Spleen (tissue), 11 donors: Measurements from ENCODE around the gene TECTB. TPM values are rescaled to one million over a fixed set of nuclear protein-coding genes. Genes with fewer than 3 reads are reported as not detected.

ENCODE experiments used
- DNase-seq: peaks from one replicate; pipeline ENCODE4 v3.0.0-alpha.2; 2020
- H3K27ac ChIP-seq, 8 donors: fragments of 200-600 bp; sonication (generic) in 7 of 8; 1 replicate in 4 of 8; 2 replicates in 4 of 8; pipeline versions ENCODE4 v1.5.0 to v1.8.0; 2016 to 2021; ENCODE audit warnings: inconsistent platforms in 4 of 8, mild to moderate bottlenecking in 4 of 8, moderate library complexity in 1 of 8
- H3K27me3 ChIP-seq, 7 donors: fragments of 200-600 bp; sonication (generic) in 6 of 7; replicated peaks in 1 of 7; 1 replicate in 4 of 7; 2 replicates in 3 of 7; pipeline versions ENCODE4 v1.5.0 to v1.8.0; 2016 to 2021; ENCODE audit warnings: inconsistent platforms in 3 of 7, mild to moderate bottlenecking in 1 of 7
- H3K36me3 ChIP-seq, 6 donors: fragments of 200-600 bp; sonication (generic) in 5 of 6; 1 replicate in 4 of 6; 2 replicates in 2 of 6; pipeline versions ENCODE4 v1.5.0 to v1.8.0; 2016 to 2021; ENCODE audit warnings: inconsistent platforms in 2 of 6
- H3K4me1 ChIP-seq, 6 donors: fragments of 200-600 bp; sonication (generic) in 5 of 6; 1 replicate in 3 of 6; 2 replicates in 3 of 6; pipeline versions ENCODE4 v1.5.0 to v1.8.0; 2016 to 2021; ENCODE audit warnings: inconsistent platforms in 3 of 6
- H3K4me3 ChIP-seq, 8 donors: fragments of 200-600 bp; sonication (generic) in 7 of 8; 1 replicate in 4 of 8; 2 replicates in 4 of 8; pipeline versions ENCODE4 v1.5.0 to v1.8.0; 2016 to 2021; ENCODE audit warnings: inconsistent platforms in 4 of 8, mild to moderate bottlenecking in 4 of 8, moderate library complexity in 2 of 8
- H3K9me3 ChIP-seq, 8 donors: fragments of 200-600 bp; sonication (generic) in 7 of 8; 1 replicate in 4 of 8; 2 replicates in 4 of 8; pipeline versions ENCODE4 v1.5.0 to v1.8.0; 2016 to 2021; ENCODE audit warnings: inconsistent platforms in 4 of 8
- POLR2A ChIP-seq, 3 donors: fragments of 450-650 bp; IDR thresholded peaks; one replicate each; pipeline ENCODE4 v1.5.1; 2017; ENCODE audit warnings: antibody characterized with exemption in 3 of 3, mild to moderate bottlenecking in 1 of 3
- POLR2AphosphoS5 ChIP-seq, 3 donors: sonication (generic); formaldehyde crosslinking; IDR thresholded peaks; one replicate each; pipeline ENCODE4 v1.5.1; 2017; ENCODE audit warnings: antibody characterized with exemption in 3 of 3
- WGBS, 5 donors: extraction: QIAGEN DNeasy Blood & Tissue Kit in 3 of 5; methylation state at CpG; one replicate each; pipeline versions ENCODE4 v1.1.5 to v1.1.7; 2013 to 2018; 5-methylcytosine and 5-hydroxymethylcytosine counted together
- intact Hi-C: fragments of 100-400 bp; cut with DNase I; formaldehyde crosslinking; loops from one replicate; pipeline ENCODE4 v1.15.0; 2023; ENCODE audit warnings: low total_unique reads
- polyA plus RNA-seq, 3 donors: library from polyadenylated mRNA; stranded (reverse); fragments of 200-250 nt; gene quantifications; one replicate each; pipeline ENCODE4 v1.2.1, GENCODE V29; 2013
- total RNA-seq, 7 donors: library from RNA; depleted of rRNA in 3 of 7; stranded (reverse); fragments of >200 nt in 3 of 7; fragmentation: NEBNext Ultra II Directional in 4 of 7; extraction: Animal tissue kit (Norgen Biotek cat#: 25700) in 4 of 7; gene quantifications; one replicate each; pipeline versions ENCODE4 v1.1.0 to v1.2.1, GENCODE V29; 2016 to 2021
- TF ChIP-seq, protein P1 (sequence below), 11 experiments: fragments of 200-600 bp in 7 of 11; fragments of 450-650 bp in 4 of 11; sonication (generic) in 4 of 11; IDR thresholded peaks in 8 of 11; conservative IDR thresholded peaks in 3 of 11; 1 replicate in 7 of 11; 2 replicates in 4 of 11; pipeline versions ENCODE4 v1.4.0 to v1.8.0; 2016 to 2021; ENCODE audit warnings: antibody characterized with exemption in 11 of 11, inconsistent platforms in 4 of 11, mild to moderate bottlenecking in 1 of 11
- donor health status: healthy with polysubstance abuse.
- donor health status: DM: no; HTN: no; CAD: no; lungs with moderate emphysema.
- donor health status: DM: no; HTN: no; CAD: no.
- donor health status: Bipolar disorder and iron deficiency.
- donor health status: healthy.
- donor health status: DM: no; HTN: no; CAD: no.
- donor health status: DM: yes; HTN: yes; CAD: no.

Gene TECTB
- total and polyA plus RNA-seq, 10 donors, result not detected

DNA sequence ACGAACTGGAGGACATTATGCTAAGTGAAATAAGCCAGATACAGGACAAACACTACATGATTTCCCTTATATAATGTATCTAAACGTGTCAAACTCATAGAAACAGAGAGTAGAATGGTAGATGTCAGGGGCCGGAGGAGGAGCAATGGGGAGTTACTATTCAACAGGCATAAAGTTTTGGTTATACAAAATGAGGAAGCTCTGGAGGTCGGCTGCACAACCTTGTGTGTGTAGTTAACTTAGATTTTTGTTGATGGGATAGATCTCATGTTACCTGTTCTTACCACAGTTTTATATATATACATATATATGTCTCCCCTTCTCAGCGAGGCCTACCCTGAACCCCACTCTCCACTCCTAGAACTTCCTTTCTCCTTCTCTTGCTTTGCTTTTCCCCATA lies 22.4 kb upstream of the TECTB start:
- H3K36me3 ChIP-seq, result no peaks in the 10 kb centered on the region
- intact Hi-C loops, result no loop called here
- peak overlapping the region in 2 of 8 donors; percentile 28 to 41 for H3K27ac ChIP-seq
- H3K27me3 ChIP-seq, result no peaks in the 10 kb centered on the region
- 73 to 81% (median 77%) methylated on average over 5 of the region's 5 CpGs for WGBS, 5 donors
- DNase-seq, result no peak
- H3K4me1 ChIP-seq, result peaks cover 0 to 2% (median 0%) of the 10 kb centered on the region in 6 donors
- no peak overlapping the region for H3K4me3 ChIP-seq
- TF ChIP-seq, protein P1, sequence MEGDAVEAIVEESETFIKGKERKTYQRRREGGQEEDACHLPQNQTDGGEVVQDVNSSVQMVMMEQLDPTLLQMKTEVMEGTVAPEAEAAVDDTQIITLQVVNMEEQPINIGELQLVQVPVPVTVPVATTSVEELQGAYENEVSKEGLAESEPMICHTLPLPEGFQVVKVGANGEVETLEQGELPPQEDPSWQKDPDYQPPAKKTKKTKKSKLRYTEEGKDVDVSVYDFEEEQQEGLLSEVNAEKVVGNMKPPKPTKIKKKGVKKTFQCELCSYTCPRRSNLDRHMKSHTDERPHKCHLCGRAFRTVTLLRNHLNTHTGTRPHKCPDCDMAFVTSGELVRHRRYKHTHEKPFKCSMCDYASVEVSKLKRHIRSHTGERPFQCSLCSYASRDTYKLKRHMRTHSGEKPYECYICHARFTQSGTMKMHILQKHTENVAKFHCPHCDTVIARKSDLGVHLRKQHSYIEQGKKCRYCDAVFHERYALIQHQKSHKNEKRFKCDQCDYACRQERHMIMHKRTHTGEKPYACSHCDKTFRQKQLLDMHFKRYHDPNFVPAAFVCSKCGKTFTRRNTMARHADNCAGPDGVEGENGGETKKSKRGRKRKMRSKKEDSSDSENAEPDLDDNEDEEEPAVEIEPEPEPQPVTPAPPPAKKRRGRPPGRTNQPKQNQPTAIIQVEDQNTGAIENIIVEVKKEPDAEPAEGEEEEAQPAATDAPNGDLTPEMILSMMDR (IDR thresholded peaks at IDR 0.05 in 8 of 11, conservative IDR thresholded peaks at IDR 0.05 in 3 of 11), result no peak
- no peak for TF ChIP-seq POLR2A (IDR thresholded peaks at IDR 0.05)
- no peak for TF ChIP-seq POLR2AphosphoS5 (IDR thresholded peaks at IDR 0.05)
- no peaks in the 10 kb centered on the region for H3K9me3 ChIP-seq

DNA sequence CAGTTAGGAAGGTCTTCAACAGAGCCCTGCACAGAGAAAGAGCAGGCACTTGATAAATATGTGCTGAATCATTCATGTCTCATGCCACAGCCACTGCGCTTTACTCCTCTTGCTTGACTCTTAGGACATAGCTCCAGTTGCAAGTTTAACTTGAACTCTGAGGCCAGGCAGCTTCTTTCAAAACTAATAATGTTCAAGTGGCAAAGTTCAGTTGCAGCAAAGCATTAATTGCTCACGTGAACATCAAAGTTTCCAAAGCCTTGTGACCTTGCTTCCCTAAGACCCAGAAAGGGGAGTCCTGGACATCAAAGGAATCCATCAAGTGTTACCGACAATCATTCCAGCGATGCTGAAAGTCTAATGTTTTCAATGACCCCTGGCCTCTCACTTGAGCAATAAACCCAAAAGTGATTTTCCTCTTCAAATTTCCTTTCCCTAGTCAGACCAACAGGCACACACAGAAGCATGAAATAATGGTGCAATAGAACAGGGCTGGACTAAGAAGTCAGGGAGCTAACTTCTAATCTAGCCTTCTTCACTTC lies 21.8 kb upstream of the TECTB start:
- peaks cover 0 to 2% (median 0%) of the 10 kb centered on the region in 6 donors for H3K4me1 ChIP-seq
- DNase-seq, result no peak
- H3K27me3 ChIP-seq, result no peaks in the 10 kb centered on the region
- H3K4me3 ChIP-seq, result no peak overlapping the region
- H3K27ac ChIP-seq, result peak overlapping the region in 2 of 8 donors; percentile 28 to 41
- TF ChIP-seq POLR2A (IDR thresholded peaks at IDR 0.05), result no peak
- TF ChIP-seq, protein P1 (IDR thresholded peaks at IDR 0.05 in 8 of 11, conservative IDR thresholded peaks at IDR 0.05 in 3 of 11), result no peak
- TF ChIP-seq POLR2AphosphoS5 (IDR thresholded peaks at IDR 0.05), result peak in 1 of 3 donors; percentile 29
- no peaks in the 10 kb centered on the region for H3K9me3 ChIP-seq
- H3K36me3 ChIP-seq, result no peaks in the 10 kb centered on the region
- 60 to 78% (median 66%) methylated on average over 4 of the region's 4 CpGs for WGBS, 5 donors
- intact Hi-C loops, result no loop called here

DNA sequence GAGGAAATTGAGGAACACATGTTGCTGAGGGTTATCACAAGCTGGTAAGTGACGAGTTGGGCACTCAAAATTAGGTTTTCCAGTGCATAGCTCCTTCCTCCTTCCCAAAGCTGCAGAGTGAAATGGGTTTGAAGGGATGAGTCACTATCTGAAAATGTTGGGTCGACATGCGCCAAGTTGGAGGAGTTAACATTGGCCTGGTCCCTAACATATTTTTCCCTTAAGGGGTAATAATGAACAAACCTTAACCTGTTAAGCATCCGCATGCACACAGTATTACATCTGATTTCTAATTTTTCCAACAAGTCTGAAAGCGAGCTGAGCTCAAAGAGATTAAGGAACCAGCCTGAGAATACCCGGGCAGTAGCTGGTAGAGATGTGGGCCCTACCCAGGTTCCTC lies 20.7 kb upstream of the TECTB start:
- peaks cover 0 to 2% (median 0%) of the 10 kb centered on the region in 6 donors for H3K4me1 ChIP-seq
- WGBS, 5 donors, result 70 to 89% (median 80%) methylated on average over 6 of the region's 6 CpGs
- H3K27ac ChIP-seq, result no peak overlapping the region
- H3K4me3 ChIP-seq, result no peak overlapping the region
- peaks cover 0 to 9% (median 0%) of the 10 kb centered on the region in 8 donors for H3K9me3 ChIP-seq
- H3K27me3 ChIP-seq, result no peaks in the 10 kb centered on the region
- TF ChIP-seq, protein P1 (IDR thresholded peaks at IDR 0.05 in 8 of 11, conservative IDR thresholded peaks at IDR 0.05 in 3 of 11), result no peak
- TF ChIP-seq POLR2AphosphoS5 (IDR thresholded peaks at IDR 0.05), result no peak
- no peak for TF ChIP-seq POLR2A (IDR thresholded peaks at IDR 0.05)
- no peak for DNase-seq
- no peaks in the 10 kb centered on the region for H3K36me3 ChIP-seq
- intact Hi-C loops, result no loop called here

DNA sequence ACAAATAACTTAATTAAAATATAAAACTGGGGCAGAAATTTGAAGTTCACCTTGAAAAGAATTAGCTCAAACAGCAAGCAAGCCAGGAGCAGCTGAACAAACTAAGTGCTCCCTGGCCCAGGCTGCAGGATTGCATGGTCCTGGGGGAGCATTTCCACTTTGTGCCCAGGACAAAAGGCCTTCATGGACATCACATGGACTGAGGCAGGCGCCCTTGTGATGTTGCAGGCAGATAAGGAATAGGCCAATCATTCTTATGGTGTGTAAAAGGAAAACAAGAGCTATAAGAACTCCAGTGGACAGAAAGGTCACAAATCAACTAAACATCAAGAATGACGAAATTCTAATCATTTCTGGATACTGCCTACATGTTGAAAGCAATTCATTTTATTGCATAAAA lies 17.5 kb upstream of the TECTB start:
- Histone ChIP-seq H3K4me1 (peaks cover 0 to 2% (median 0%) of the 10 kb centered on the region in 6 donors), H3K4me3 (no peak overlapping the region), H3K9me3 (peaks cover 0 to 9% (median 0%) of the 10 kb centered on the region in 8 donors), H3K27me3 (no peaks in the 10 kb centered on the region), H3K27ac (no peak overlapping the region), H3K36me3 (no peaks in the 10 kb centered on the region)
- no peak for DNase-seq
- TF ChIP-seq POLR2A (IDR thresholded peaks at IDR 0.05), result no peak
- TF ChIP-seq, protein P1 (IDR thresholded peaks at IDR 0.05 in 8 of 11, conservative IDR thresholded peaks at IDR 0.05 in 3 of 11), result no peak
- TF ChIP-seq POLR2AphosphoS5 (IDR thresholded peaks at IDR 0.05), result no peak
- 52 to 63% (median 56%) methylated on average over 2 of the region's 2 CpGs for WGBS, 5 donors
- intact Hi-C loops, result no loop called here
